GM12878 (cell line): ENCODE measurements around the gene OTUD5. TPM values are rescaled to one million over a fixed set of nuclear protein-coding genes. Genes with fewer than 3 reads are reported as not detected.

ENCODE experiments used
- ATAC-seq: fragments of 200-7000 bp; cut with Tn5 transposase; 3 replicates; pipeline ENCODE4 v1.9.1; 2020; ENCODE audit warnings: mild to moderate bottlenecking, moderate library complexity
- BruUV-seq: library from RNA; stranded (reverse); fragments of 400-500 nt; replicated peaks from 2 replicates; lab custom pipeline; 2021; lab: Mats Ljungman, UMichigan
- CTCF ChIA-PET: fragments of 300-600 bp; sonication (Branson Sonifier 250); formaldehyde crosslinking; extraction: SDS; loops from one replicate; lab custom pipeline; 2021; ENCODE audit warnings: inconsistent platforms; lab: Yijun Ruan, JAX
- POLR2A ChIA-PET: fragments of 350-600 bp; formaldehyde crosslinking; extraction: SDS; loops from one replicate; lab custom pipeline; 2021; ENCODE audit warnings: inconsistent platforms; lab: Charles Lee
- RAD21 ChIA-PET: fragments of 300-600 bp; sonication (Branson Sonifier 250); formaldehyde crosslinking; loops from one replicate; lab custom pipeline; 2023; ENCODE audit warnings: antibody characterized with exemption; ENCODE audit not compliant: unreplicated experiment; lab: Charles Lee
- SMC1A ChIA-PET: fragments of 300-600 bp; sonication (Branson Sonifier 250); formaldehyde crosslinking; loops from one replicate; lab custom pipeline; 2023; ENCODE audit not compliant: unreplicated experiment, uncharacterized antibody; lab: Charles Lee
- DNase-seq: peaks from one replicate; pipeline ENCODE4 v3.0.0-alpha.2; 2011; ENCODE audit warnings: low read depth, low spot score
- FAIRE-seq: peaks from 3 replicates; lab custom pipeline; 2011; peaks lifted over from hg19 to GRCh38; lab: Jason Lieb, UNC
- H2AFZ ChIP-seq: 2 replicates; pipeline ENCODE4 v1.6.0; 2011; ENCODE audit warnings: low read depth, low read length, control low read depth; ENCODE audit not compliant: control insufficient read depth
- H3K27ac ChIP-seq: 2 replicates; pipeline ENCODE4 v1.5.1; 2011; ENCODE audit warnings: control low read depth; ENCODE audit not compliant: control insufficient read depth, insufficient read depth
- H3K27me3 ChIP-seq, 2 experiments: replicated peaks in 1 of 2; 2 replicates each; pipeline versions ENCODE4 v1.6.0 to v1.6.1; 2011; ENCODE audit warnings: low read length in 1 of 2; ENCODE audit not compliant: control insufficient read depth in 2 of 2, insufficient read depth in 2 of 2
- H3K36me3 ChIP-seq, 2 experiments: 2 replicates each; pipeline ENCODE4 v1.5.1; 2011; ENCODE audit warnings: low read length in 1 of 2; ENCODE audit not compliant: control insufficient read depth in 2 of 2, insufficient read depth in 2 of 2
- H3K4me1 ChIP-seq: 2 replicates; pipeline ENCODE4 v1.6.1; 2011; ENCODE audit warnings: mild to moderate bottlenecking, low read length, moderate library complexity, mixed read lengths; ENCODE audit not compliant: control insufficient read depth, insufficient read depth
- H3K4me2 ChIP-seq: 2 replicates; pipeline ENCODE4 v1.6.0; 2011; ENCODE audit warnings: control low read depth; ENCODE audit not compliant: control insufficient read depth, insufficient read depth
- H3K4me3 ChIP-seq: fragments of 200-600 bp; sonication (generic); 2 replicates; pipeline ENCODE4 v1.5.1; 2016
- H3K79me2 ChIP-seq: 2 replicates; pipeline ENCODE4 v1.6.0; 2011; ENCODE audit warnings: low read length; ENCODE audit not compliant: control insufficient read depth, insufficient read depth
- H3K9ac ChIP-seq: 2 replicates; pipeline ENCODE4 v1.8.0; 2011; ENCODE audit warnings: low read length, control low read depth, mixed read lengths; ENCODE audit not compliant: control insufficient read depth, insufficient read depth
- H3K9me3 ChIP-seq: replicated peaks from 3 replicates; pipeline ENCODE4 v1.5.1; 2011; ENCODE audit warnings: mild to moderate bottlenecking, low read length; ENCODE audit not compliant: control insufficient read depth, insufficient read depth
- H4K20me1 ChIP-seq: 2 replicates; pipeline ENCODE4 v1.6.0; 2011; ENCODE audit not compliant: control insufficient read depth, insufficient read depth
- ATF2 ChIP-seq: IDR thresholded peaks from 2 replicates; pipeline ENCODE4 v1.6.1; 2012; ENCODE audit warnings: low read length, inconsistent platforms
- CEBPB ChIP-seq, 2 experiments: fragments of 150-350 bp in 1 of 2; IDR thresholded peaks; 2 replicates each; pipeline ENCODE4 v1.6.1; 2012 to 2014; ENCODE audit warnings: low read depth in 2 of 2, low read length in 2 of 2, borderline replicate concordance in 1 of 2, inconsistent platforms in 1 of 2
- CEBPZ ChIP-seq: fragments of 150-350 bp; IDR thresholded peaks from 2 replicates; pipeline ENCODE4 v1.6.1; 2016; ENCODE audit warnings: low read depth, low read length
- EZH2 ChIP-seq: IDR thresholded peaks from 2 replicates; pipeline ENCODE4 v1.6.1; 2012; ENCODE audit warnings: low read depth, mild to moderate bottlenecking, control low read depth, inconsistent platforms, low read length, borderline replicate concordance; ENCODE audit not compliant: control insufficient read depth
- HDAC2 ChIP-seq: fragments of 200-600 bp; sonication (generic); IDR thresholded peaks from 2 replicates; pipeline ENCODE4 v1.6.1; 2017
- HDGF ChIP-seq: fragments of 450-650 bp; IDR thresholded peaks from 2 replicates; pipeline ENCODE4 v1.6.1; 2016; ENCODE audit warnings: antibody characterized with exemption
- RB1 ChIP-seq: fragments of 450-650 bp; formaldehyde crosslinking; IDR thresholded peaks from 2 replicates; pipeline ENCODE4 v1.6.1; 2017; ENCODE audit warnings: mild to moderate bottlenecking, borderline replicate concordance
- ZNF274 ChIP-seq: IDR thresholded peaks from one replicate; pipeline ENCODE4 v1.8.0; 2011; ENCODE audit not compliant: insufficient read length, insufficient read depth
- WGBS: methylation state at CpG from one replicate; pipeline ENCODE4 v1.1.6; 2016; ENCODE audit warnings: low lambda C conversion rate; ENCODE audit not compliant: insufficient replicate concordance, insufficient coverage; ENCODE audit errors: missing lambda C conversion rate; 5-methylcytosine and 5-hydroxymethylcytosine counted together
- in situ Hi-C: fragments of 300-500 bp; cut with MboI; formaldehyde crosslinking; loops from 9 replicates; pipeline ENCODE4 v1.14.3; 2018; ENCODE audit warnings: mixed read lengths
- intact Hi-C: fragments of 100-400 bp; cut with micrococcal nuclease; formaldehyde crosslinking; loops from one replicate; pipeline ENCODE4 v1.14.2; 2022; ENCODE audit not compliant: unreplicated experiment
- polyA plus RNA-seq, 11 experiments: library from polyadenylated mRNA; depleted of rRNA in 4 of 11; unstranded in 6 of 11; stranded (reverse) in 5 of 11; fragments of >200 nt; fragmentation: Nextera tagmentation in 4 of 11; fragmentation: Illumina TruSeq in 1 of 11; extraction: Ambion mirVana in 4 of 11; extraction: Trizol in 1 of 11; gene quantifications; 1 replicate in 1 of 11; 2 replicates in 10 of 11; pipeline versions ENCODE4 v1.2.1 to v1.2.3, GENCODE V29; 2011 to 2016; ENCODE audit warnings: inconsistent platforms in 2 of 11, missing spikeins in 2 of 11, low read depth in 1 of 11
- total RNA-seq, 4 experiments: library from RNA; depleted of rRNA in 3 of 4; stranded (reverse); fragments of >200 nt in 3 of 4; fragmentation: Illumina TruSeq in 1 of 4; extraction: Trizol in 1 of 4; gene quantifications; 2 replicates each; pipeline versions ENCODE4 v1.2.1 to v1.2.3, GENCODE V29; 2013 to 2021
- TF ChIP-seq, protein P1 (sequence below): IDR thresholded peaks from 2 replicates; pipeline ENCODE4 v1.6.1; 2012; ENCODE audit warnings: low read depth, low read length, improper control_type of control experiment

The OTUD5 gene
- total and polyA plus RNA-seq, 10 of the 15 experiments (the other 5 are each of a cell fraction or from before 2014, with no cell fraction given) = 2.0 to 50.3 (median 22.7) TPM

DNA sequence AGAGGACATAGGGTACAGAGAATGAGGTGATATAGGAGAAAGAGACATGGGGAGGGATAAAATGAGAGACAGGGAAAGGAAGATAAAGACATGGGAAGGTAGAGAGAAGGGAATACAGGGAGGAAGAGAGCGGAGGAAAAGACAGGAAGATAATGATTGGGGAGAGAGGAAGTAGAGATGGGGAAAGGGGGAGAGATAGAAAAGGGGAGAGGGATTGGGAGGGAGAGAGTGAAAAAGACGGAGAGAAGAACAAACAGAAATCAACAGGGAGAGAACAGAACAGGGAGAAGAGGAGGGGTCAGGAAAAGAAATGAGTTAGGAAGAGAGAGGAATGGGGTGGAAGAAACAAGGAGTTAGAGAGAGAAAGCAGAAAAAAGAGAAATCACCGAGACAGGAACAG is 40.0 kb upstream of the OTUD5 start:
- in situ Hi-C loops = no loop called here
- Histone ChIP-seq H3K4me2 (no peak overlapping the region), H3K27me3 (no peaks in the 10 kb centered on the region), H3K9ac (no peak overlapping the region), H3K4me3 (no peak overlapping the region), H3K79me2 (peaks cover 15% of the 10 kb centered on the region), H2AFZ (no peak overlapping the region), H3K27ac (no peak overlapping the region), H3K36me3 (peaks cover 0 to 18% of the 10 kb centered on the region in 2 experiments; a peak in 3 of 4 replicates), H4K20me1 (no peaks in the 10 kb centered on the region; the same call in 1 of the 2 replicates), H3K4me1 (no peaks in the 10 kb centered on the region; the same call in none of the 2 replicates), H3K9me3 (no peaks in the 10 kb centered on the region)
- no TSS peak for BruUV-seq
- RAD21 ChIA-PET = no interaction called here
- whole genome bisulfite sequencing = 40% methylated on average over 3 of the region's 3 CpGs
- SMC1A ChIA-PET = no interaction called here
- ATAC-seq = no peak
- TF ChIP-seq ATF2 (no peak), CEBPZ (no peak), CEBPB (IDR thresholded peaks at IDR 0.05; ENCODE audit: borderline replicate concordance in 1 of 2, low read depth in 2 of 2, low read length in 2 of 2) (no peak), RB1 (no peak), HDAC2 (no peak), ZNF274 (no peak), EZH2 (no peak), HDGF (no peak)
- TF ChIP-seq, protein P1, sequence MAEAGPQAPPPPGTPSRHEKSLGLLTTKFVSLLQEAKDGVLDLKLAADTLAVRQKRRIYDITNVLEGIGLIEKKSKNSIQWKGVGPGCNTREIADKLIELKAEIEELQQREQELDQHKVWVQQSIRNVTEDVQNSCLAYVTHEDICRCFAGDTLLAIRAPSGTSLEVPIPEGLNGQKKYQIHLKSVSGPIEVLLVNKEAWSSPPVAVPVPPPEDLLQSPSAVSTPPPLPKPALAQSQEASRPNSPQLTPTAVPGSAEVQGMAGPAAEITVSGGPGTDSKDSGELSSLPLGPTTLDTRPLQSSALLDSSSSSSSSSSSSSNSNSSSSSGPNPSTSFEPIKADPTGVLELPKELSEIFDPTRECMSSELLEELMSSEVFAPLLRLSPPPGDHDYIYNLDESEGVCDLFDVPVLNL = no peak
- no peak for FAIRE-seq
- CTCF ChIA-PET = no interaction called here
- POLR2A ChIA-PET = no interaction called here
- DNase-seq = no peak
- intact Hi-C loops = no loop called here
